Measurements from ENCODE around the gene TET1. TPM values are rescaled to one million over a fixed set of nuclear protein-coding genes. Genes with fewer than 3 reads are reported as not detected.
"Not testable (repeated sequence)": the region's sequence is repeated elsewhere in the genome, so short reads cannot be mapped to it uniquely, and the experiment has no call there.

The TET1 gene
- total RNA-seq, 1 experiment from 2014 or later = 1.2 TPM

DNA sequence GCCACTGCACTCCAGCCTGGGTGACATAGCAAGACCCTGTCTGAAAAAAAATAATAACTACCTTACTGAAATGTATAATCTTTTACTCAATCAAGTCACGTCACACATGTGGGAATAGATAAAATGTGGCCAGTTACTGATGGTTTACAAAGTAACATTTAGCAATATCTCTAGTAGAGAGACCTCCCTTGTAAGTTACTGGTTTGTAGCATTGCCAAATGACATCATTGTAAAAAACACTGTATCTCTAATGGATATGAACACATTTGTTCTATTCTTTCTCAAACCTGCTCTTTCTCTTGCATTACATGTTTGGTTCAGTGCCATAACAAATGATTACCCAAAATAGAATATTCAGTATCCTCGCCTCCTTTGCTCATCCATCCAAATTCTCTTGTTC lies 18.8 kb downstream of the TET1 start:
- no peak overlapping the region for H3K4me3 Mint-ChIP-seq (ENCODE audit: low read depth, unreplicated experiment)
- no peaks in the 10 kb centered on the region for H3K36me3 Mint-ChIP-seq (ENCODE audit: insufficient read depth, unreplicated experiment)
- H3K9me3 Mint-ChIP-seq (ENCODE audit: low read depth, unreplicated experiment) = no peaks in the 10 kb centered on the region
- CTCF ChIA-PET = no interaction called here
- no peaks in the 10 kb centered on the region for H3K27me3 Mint-ChIP-seq (ENCODE audit: unreplicated experiment)
- TF ChIP-seq, protein P1, sequence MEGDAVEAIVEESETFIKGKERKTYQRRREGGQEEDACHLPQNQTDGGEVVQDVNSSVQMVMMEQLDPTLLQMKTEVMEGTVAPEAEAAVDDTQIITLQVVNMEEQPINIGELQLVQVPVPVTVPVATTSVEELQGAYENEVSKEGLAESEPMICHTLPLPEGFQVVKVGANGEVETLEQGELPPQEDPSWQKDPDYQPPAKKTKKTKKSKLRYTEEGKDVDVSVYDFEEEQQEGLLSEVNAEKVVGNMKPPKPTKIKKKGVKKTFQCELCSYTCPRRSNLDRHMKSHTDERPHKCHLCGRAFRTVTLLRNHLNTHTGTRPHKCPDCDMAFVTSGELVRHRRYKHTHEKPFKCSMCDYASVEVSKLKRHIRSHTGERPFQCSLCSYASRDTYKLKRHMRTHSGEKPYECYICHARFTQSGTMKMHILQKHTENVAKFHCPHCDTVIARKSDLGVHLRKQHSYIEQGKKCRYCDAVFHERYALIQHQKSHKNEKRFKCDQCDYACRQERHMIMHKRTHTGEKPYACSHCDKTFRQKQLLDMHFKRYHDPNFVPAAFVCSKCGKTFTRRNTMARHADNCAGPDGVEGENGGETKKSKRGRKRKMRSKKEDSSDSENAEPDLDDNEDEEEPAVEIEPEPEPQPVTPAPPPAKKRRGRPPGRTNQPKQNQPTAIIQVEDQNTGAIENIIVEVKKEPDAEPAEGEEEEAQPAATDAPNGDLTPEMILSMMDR (IDR thresholded peaks at IDR 0.05; ENCODE audit: unreplicated experiment) = no peak
- no peak for DNase-seq
- H3K4me1 Mint-ChIP-seq (ENCODE audit: low read depth, unreplicated experiment) = no peaks in the 10 kb centered on the region
- BruUV-seq (replicated peaks) = no TSS peak
- H3K27ac Mint-ChIP-seq (ENCODE audit: unreplicated experiment) = no peak overlapping the region
- intact Hi-C loops (cut with micrococcal nuclease; ENCODE audit: unreplicated experiment) = no loop called here

DNA sequence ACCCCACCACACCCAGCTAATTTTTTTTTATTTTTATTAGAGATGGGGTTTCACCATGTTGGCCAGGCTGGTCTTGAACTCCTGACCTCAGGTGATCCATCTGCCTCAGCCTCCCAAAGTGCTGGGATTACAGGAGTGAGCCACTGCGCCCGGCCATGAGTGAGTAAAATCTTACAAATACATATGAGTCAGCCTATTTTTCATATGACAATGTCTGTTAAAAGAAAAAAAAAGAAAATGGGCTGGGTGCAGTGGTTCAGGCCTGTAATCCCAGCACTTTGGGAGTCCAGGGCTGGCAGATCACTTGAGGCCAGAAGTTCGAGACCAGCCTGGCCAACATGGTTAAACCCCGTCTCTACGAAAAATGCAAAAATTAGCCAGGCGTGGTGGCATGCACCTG lies 24.1 kb downstream of the TET1 start:
- H3K9me3 Mint-ChIP-seq (ENCODE audit: low read depth, unreplicated experiment); intact Hi-C loops (cut with micrococcal nuclease; ENCODE audit: unreplicated experiment); H3K27me3 Mint-ChIP-seq (ENCODE audit: unreplicated experiment); H3K27ac Mint-ChIP-seq (ENCODE audit: unreplicated experiment); H3K4me1 Mint-ChIP-seq (ENCODE audit: low read depth, unreplicated experiment); H3K4me3 Mint-ChIP-seq (ENCODE audit: low read depth, unreplicated experiment); DNase-seq; BruUV-seq (replicated peaks); H3K36me3 Mint-ChIP-seq (ENCODE audit: insufficient read depth, unreplicated experiment): not testable (repeated sequence)
- CTCF ChIA-PET = interaction anchor here (0.6 kb wide), 1 partner anchor 1286 kb away, joined by 3 read pairs; no protein-coding TSS in a partner anchor

DNA sequence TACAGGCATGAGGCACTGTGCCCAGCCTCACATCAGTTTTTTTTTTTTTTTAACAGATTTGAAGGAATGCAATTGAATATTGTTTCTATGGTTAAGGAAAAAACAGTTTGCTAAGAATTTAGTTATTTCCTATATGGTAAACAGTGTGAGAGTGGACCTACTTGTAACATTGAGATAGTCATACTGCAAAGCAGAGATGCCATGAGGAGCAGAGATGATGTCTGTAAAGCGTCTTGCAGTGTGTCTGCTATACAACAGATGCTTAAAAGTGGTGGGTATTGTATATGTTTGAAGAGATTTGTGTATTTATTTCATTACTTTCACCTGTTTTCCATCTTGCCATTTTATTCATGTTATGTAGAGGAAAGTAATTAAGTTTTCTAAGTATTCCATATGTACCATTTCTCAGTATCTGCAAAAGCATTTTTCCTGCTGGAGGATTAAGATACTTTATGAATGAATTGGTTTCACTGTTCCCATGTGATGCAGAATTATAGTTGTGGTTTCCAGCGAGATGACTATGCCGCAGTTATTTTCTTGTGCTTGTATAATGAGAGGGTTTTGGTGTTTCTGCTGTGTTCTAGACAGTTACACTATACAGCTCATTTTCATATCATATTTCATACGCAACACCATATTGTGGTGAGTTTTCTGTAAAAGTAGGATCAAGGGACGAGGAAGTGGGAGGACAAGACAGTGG lies 26.6 kb downstream of the TET1 start:
- no TSS peak for BruUV-seq (replicated peaks)
- Mint-ChIP-seq H3K27me3 (ENCODE audit: unreplicated experiment) (no peaks in the 10 kb centered on the region), H3K9me3 (ENCODE audit: low read depth, unreplicated experiment) (no peaks in the 10 kb centered on the region), H3K4me3 (ENCODE audit: low read depth, unreplicated experiment) (no peak overlapping the region), H3K36me3 (ENCODE audit: insufficient read depth, unreplicated experiment) (no peaks in the 10 kb centered on the region), H3K27ac (ENCODE audit: unreplicated experiment) (no peak overlapping the region), H3K4me1 (ENCODE audit: low read depth, unreplicated experiment) (no peaks in the 10 kb centered on the region)
- intact Hi-C loops (cut with micrococcal nuclease; ENCODE audit: unreplicated experiment) = no loop called here
- no peak for DNase-seq
- TF ChIP-seq, protein P1 (IDR thresholded peaks at IDR 0.05; ENCODE audit: unreplicated experiment) = no peak
- CTCF ChIA-PET = no interaction called here

DNA sequence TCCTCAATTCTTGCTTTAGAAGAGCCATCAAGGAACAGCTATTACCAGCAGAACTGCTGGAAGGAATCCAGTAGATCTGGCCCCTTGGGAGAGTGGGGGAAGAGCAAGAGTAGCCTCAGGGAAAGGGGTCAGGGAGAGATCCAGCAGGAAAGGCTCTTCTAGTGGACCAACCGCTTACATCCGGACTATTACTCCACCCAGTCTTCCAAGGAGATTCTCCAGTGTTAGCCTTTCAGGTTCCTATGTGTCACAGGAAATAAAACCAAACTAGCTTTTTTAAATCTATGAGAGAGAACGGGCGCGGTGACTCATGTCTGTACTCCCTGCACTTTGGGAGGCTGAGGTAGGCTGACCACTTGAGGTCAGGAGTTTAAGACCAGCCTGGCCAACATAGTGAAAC lies 34.3 kb downstream of the TET1 start:
- TF ChIP-seq, protein P1 (IDR thresholded peaks at IDR 0.05; ENCODE audit: unreplicated experiment) = no peak
- H3K27ac Mint-ChIP-seq (ENCODE audit: unreplicated experiment) = no peak overlapping the region
- CTCF ChIA-PET = no interaction called here
- no TSS peak for BruUV-seq (replicated peaks)
- H3K4me3 Mint-ChIP-seq (ENCODE audit: low read depth, unreplicated experiment) = no peak overlapping the region
- intact Hi-C loops (cut with micrococcal nuclease; ENCODE audit: unreplicated experiment) = no loop called here
- no peaks in the 10 kb centered on the region for H3K27me3 Mint-ChIP-seq (ENCODE audit: unreplicated experiment)
- DNase-seq = peak; percentile 7
- peaks cover 12% of the 10 kb centered on the region for H3K4me1 Mint-ChIP-seq (ENCODE audit: low read depth, unreplicated experiment)
- H3K9me3 Mint-ChIP-seq (ENCODE audit: low read depth, unreplicated experiment) = no peaks in the 10 kb centered on the region
- H3K36me3 Mint-ChIP-seq (ENCODE audit: insufficient read depth, unreplicated experiment) = peaks cover 3% of the 10 kb centered on the region

DNA sequence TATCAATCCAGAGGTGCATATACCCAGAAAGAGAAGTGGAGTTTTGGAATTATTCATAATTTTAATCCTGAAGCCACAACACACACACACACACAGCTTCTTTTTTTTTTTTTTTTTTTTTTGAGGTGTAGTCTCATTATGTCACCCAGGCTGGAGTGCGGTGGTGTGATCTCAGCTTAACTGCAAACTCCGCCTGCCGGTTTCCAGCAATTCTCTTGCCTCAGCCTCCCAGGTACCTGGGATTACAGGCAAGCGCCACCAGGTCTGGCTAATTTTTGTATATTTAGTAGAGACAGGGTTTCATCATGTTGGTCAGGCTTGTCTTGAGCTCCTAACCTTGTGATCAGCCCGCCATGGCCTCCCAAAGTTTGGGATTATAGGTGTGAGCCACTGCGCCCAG lies 35.4 kb downstream of the TET1 start:
- Mint-ChIP-seq H3K36me3 (ENCODE audit: insufficient read depth, unreplicated experiment) (peaks cover 14% of the 10 kb centered on the region), H3K27ac (ENCODE audit: unreplicated experiment) (no peak overlapping the region), H3K27me3 (ENCODE audit: unreplicated experiment) (no peaks in the 10 kb centered on the region), H3K9me3 (ENCODE audit: low read depth, unreplicated experiment) (no peaks in the 10 kb centered on the region), H3K4me1 (ENCODE audit: low read depth, unreplicated experiment) (peaks cover 23% of the 10 kb centered on the region), H3K4me3 (ENCODE audit: low read depth, unreplicated experiment) (no peak overlapping the region)
- TF ChIP-seq, protein P1 (IDR thresholded peaks at IDR 0.05; ENCODE audit: unreplicated experiment) = no peak
- CTCF ChIA-PET = interaction anchor here (0.6 kb wide), 1 partner anchor 19 kb away, joined by 6 read pairs; no protein-coding TSS in a partner anchor
- DNase-seq = no peak
- BruUV-seq (replicated peaks) = no TSS peak
- intact Hi-C loops (cut with micrococcal nuclease; ENCODE audit: unreplicated experiment) = no loop called here
